Adrenal gland (tissue), 5 donors: ENCODE measurements around the gene MTMR12.

Source experiments
- CTCF ChIP-seq, 6 experiments: fragments of 450-650 bp in 4 of 6; fragments of 200-600 bp in 2 of 6; sonication (generic) in 1 of 6; IDR thresholded peaks; 1 replicate in 5 of 6; 2 replicates in 1 of 6; pipeline versions ENCODE4 v1.5.1 to v1.8.0; 2016 to 2021; ENCODE audit warnings: antibody characterized with exemption in 6 of 6, mild to moderate bottlenecking in 2 of 6, moderate library complexity in 1 of 6
- POLR2A ChIP-seq, 2 donors: fragments of 450-650 bp; IDR thresholded peaks; one replicate each; pipeline ENCODE4 v1.6.1; 2017; ENCODE audit warnings: antibody characterized with exemption in 2 of 2, mild to moderate bottlenecking in 2 of 2, moderate library complexity in 1 of 2
- donor health status: DM: no; HTN: no; CAD: no.

GRCh38 chr5:32309761-32310160 is 3.0 kb downstream of the MTMR12 start:
- TF ChIP-seq CTCF (IDR thresholded peaks at IDR 0.05) (no peak), POLR2A (IDR thresholded peaks at IDR 0.05) (no peak)
